ENCODE measurements around the gene PTPRA. TPM values are rescaled to one million over a fixed set of nuclear protein-coding genes. Genes with fewer than 3 reads are reported as not detected.
"Not testable (repeated sequence)": the region's sequence is repeated elsewhere in the genome, so short reads cannot be mapped to it uniquely, and the experiment has no call there.

Gene PTPRA
- total RNA-seq, 1 experiment from 2014 or later = 58.4 TPM

GRCh38 chr20:3021327-3021726, 148.0 kb downstream of the PTPRA start:
- no peaks in the 10 kb centered on the region for H3K4me1 ChIP-seq (ENCODE audit: low read length)
- DNase-seq = no peak
- no peaks in the 10 kb centered on the region for H3K9me3 ChIP-seq (ENCODE audit: low read length)
- no peak overlapping the region for H3K27ac ChIP-seq (ENCODE audit: low read length)
- no peaks in the 10 kb centered on the region for H3K9me2 ChIP-seq (replicated peaks; ENCODE audit: insufficient read depth, low read length)
- H2AFZ ChIP-seq (ENCODE audit: low read length) = no peak overlapping the region
- H3K4me2 ChIP-seq (ENCODE audit: low read depth, low read length, poor library complexity, severe bottlenecking) = no peak overlapping the region
- no peaks in the 10 kb centered on the region for H4K20me1 ChIP-seq (ENCODE audit: insufficient read depth, low read depth, low read length)
- H3K9ac ChIP-seq (ENCODE audit: low read length) = no peak overlapping the region
- no peaks in the 10 kb centered on the region for H3K27me3 ChIP-seq (ENCODE audit: low read length)
- H3K4me3 ChIP-seq (ENCODE audit: low read length) = no peak overlapping the region
- H3K36me3 ChIP-seq (ENCODE audit: insufficient read depth, low read length) = peaks cover 21% of the 10 kb centered on the region
- no peaks in the 10 kb centered on the region for H3K79me2 ChIP-seq (ENCODE audit: low read length)

GRCh38 chr20:3021777-3022176, 148.5 kb downstream of the PTPRA start:
- no peak overlapping the region for H3K4me3 ChIP-seq (ENCODE audit: low read length)
- DNase-seq = no peak
- no peak overlapping the region for H3K27ac ChIP-seq (ENCODE audit: low read length)
- no peaks in the 10 kb centered on the region for H3K27me3 ChIP-seq (ENCODE audit: low read length)
- no peaks in the 10 kb centered on the region for H3K9me2 ChIP-seq (replicated peaks; ENCODE audit: insufficient read depth, low read length)
- H2AFZ ChIP-seq (ENCODE audit: low read length) = no peak overlapping the region
- no peak overlapping the region for H3K9ac ChIP-seq (ENCODE audit: low read length)
- H3K9me3 ChIP-seq (ENCODE audit: low read length) = no peaks in the 10 kb centered on the region
- no peaks in the 10 kb centered on the region for H3K79me2 ChIP-seq (ENCODE audit: low read length)
- H4K20me1 ChIP-seq (ENCODE audit: insufficient read depth, low read depth, low read length) = no peaks in the 10 kb centered on the region
- H3K4me1 ChIP-seq (ENCODE audit: low read length) = no peaks in the 10 kb centered on the region
- H3K4me2 ChIP-seq (ENCODE audit: low read depth, low read length, poor library complexity, severe bottlenecking) = no peak overlapping the region
- peaks cover 25% of the 10 kb centered on the region for H3K36me3 ChIP-seq (ENCODE audit: insufficient read depth, low read length)

DNA sequence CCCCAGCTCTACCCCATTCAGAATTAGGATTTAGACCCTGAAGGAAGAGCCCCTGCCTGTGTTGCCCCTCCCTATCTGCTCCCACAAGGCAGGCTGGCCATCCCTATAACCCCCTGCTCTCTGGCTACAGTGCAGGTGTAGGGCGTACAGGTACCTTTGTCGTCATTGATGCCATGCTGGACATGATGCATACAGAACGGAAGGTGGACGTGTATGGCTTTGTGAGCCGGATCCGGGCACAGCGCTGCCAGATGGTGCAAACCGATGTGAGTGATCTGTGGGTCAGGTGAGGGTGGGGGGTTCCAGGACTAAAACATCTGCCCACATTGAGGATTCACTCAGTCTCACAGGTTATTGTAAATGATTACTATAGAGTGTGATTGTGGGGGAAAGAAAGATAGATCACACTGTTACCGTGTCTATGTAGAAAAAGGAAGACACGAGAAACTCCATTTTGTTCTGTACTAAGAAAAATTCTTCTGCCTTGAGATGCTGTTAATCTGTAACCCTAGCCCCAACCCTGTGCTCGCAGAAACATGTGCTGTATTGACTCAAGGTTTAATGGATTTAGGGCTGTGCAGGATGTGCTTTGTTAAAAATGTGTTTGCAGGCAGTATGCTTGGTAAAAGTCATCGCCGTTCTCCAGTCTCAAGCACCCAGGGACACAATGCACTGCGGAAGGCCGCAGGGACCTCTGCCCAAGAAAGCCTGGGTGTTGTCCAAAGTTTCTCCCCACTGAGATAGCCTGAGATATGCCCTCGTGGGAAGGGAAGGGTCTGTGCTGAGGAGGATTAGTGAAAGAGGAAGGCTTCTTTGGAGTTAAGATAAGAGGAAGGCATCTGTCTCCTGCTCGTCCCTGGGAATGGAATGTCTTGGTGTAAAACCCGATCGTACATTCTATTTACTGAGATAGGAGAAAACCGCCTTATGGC, 149.5 kb downstream of the PTPRA start:
- H3K4me2 ChIP-seq (ENCODE audit: low read depth, low read length, poor library complexity, severe bottlenecking); H4K20me1 ChIP-seq (ENCODE audit: insufficient read depth, low read depth, low read length); H2AFZ ChIP-seq (ENCODE audit: low read length); H3K9me2 ChIP-seq (replicated peaks; ENCODE audit: insufficient read depth, low read length); H3K79me2 ChIP-seq (ENCODE audit: low read length); H3K4me3 ChIP-seq (ENCODE audit: low read length); H3K27me3 ChIP-seq (ENCODE audit: low read length); H3K27ac ChIP-seq (ENCODE audit: low read length); H3K9ac ChIP-seq (ENCODE audit: low read length); H3K9me3 ChIP-seq (ENCODE audit: low read length); DNase-seq; H3K4me1 ChIP-seq (ENCODE audit: low read length): not testable (repeated sequence)
- peaks cover 28% of the 10 kb centered on the region for H3K36me3 ChIP-seq (ENCODE audit: insufficient read depth, low read length)

- no peaks in the 10 kb centered on the region for H3K9me2 ChIP-seq (replicated peaks; ENCODE audit: insufficient read depth, low read length)
- no peak overlapping the region for H3K4me2 ChIP-seq (ENCODE audit: low read depth, low read length, poor library complexity, severe bottlenecking)
- no peaks in the 10 kb centered on the region for H3K4me1 ChIP-seq (ENCODE audit: low read length)
- H3K27me3 ChIP-seq (ENCODE audit: low read length) = no peaks in the 10 kb centered on the region
- DNase-seq = no peak
- H2AFZ ChIP-seq (ENCODE audit: low read length) = no peak overlapping the region
- no peaks in the 10 kb centered on the region for H3K9me3 ChIP-seq (ENCODE audit: low read length)
- H3K9ac ChIP-seq (ENCODE audit: low read length) = no peak overlapping the region
- no peak overlapping the region for H3K4me3 ChIP-seq (ENCODE audit: low read length)
- H4K20me1 ChIP-seq (ENCODE audit: insufficient read depth, low read depth, low read length) = no peaks in the 10 kb centered on the region
- H3K27ac ChIP-seq (ENCODE audit: low read length) = no peak overlapping the region
- H3K36me3 ChIP-seq (ENCODE audit: insufficient read depth, low read length) = peaks cover 24% of the 10 kb centered on the region; the same call in 1 of the 2 replicates
- H3K79me2 ChIP-seq (ENCODE audit: low read length) = no peaks in the 10 kb centered on the region
Measured at GRCh38 chr20:3027987-3028386, 154.7 kb downstream of the PTPRA start.

DNA sequence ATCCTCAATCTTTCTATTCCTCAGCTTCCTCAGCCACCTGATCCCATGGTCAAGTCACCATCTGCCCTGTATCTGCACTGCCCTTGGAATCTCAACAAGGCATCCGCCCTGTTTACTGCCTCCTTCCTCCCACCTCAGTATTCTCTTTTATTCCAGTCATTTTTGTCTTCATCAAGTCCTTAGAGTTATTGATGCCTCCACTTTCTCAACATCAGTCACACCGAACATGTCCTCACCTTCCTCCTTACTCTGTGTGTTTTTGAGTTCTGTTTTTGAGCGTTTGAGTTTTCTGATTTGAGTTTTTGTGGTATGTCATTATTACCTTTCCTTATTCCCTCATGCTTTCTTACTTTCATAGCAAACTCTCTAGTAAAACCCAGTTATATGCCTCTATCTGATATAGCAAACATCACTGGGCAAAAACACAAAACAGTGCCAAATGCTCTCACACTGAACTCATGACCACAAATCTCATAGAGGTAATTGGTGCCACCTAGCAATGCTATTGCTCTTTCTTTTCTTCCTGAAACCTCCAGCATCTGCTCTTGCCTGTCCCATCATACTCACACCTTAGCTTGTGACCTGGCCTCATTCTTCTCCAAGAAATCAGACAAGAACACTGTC, 158.4 kb downstream of the PTPRA start:
- Histone ChIP-seq H2AFZ (ENCODE audit: low read length) (no peak overlapping the region), H3K79me2 (ENCODE audit: low read length) (no peaks in the 10 kb centered on the region), H3K4me1 (ENCODE audit: low read length) (no peaks in the 10 kb centered on the region), H3K9ac (ENCODE audit: low read length) (no peak overlapping the region), H3K27ac (ENCODE audit: low read length) (no peak overlapping the region), H3K36me3 (ENCODE audit: insufficient read depth, low read length) (peaks cover 20% of the 10 kb centered on the region; the same call in 1 of the 2 replicates), H3K27me3 (ENCODE audit: low read length) (no peaks in the 10 kb centered on the region), H3K9me2 (replicated peaks; ENCODE audit: insufficient read depth, low read length) (no peaks in the 10 kb centered on the region), H4K20me1 (ENCODE audit: insufficient read depth, low read depth, low read length) (no peaks in the 10 kb centered on the region), H3K4me2 (ENCODE audit: low read depth, low read length, poor library complexity, severe bottlenecking) (no peak overlapping the region), H3K9me3 (ENCODE audit: low read length) (no peaks in the 10 kb centered on the region), H3K4me3 (ENCODE audit: low read length) (no peak overlapping the region)
- no peak for DNase-seq

DNA sequence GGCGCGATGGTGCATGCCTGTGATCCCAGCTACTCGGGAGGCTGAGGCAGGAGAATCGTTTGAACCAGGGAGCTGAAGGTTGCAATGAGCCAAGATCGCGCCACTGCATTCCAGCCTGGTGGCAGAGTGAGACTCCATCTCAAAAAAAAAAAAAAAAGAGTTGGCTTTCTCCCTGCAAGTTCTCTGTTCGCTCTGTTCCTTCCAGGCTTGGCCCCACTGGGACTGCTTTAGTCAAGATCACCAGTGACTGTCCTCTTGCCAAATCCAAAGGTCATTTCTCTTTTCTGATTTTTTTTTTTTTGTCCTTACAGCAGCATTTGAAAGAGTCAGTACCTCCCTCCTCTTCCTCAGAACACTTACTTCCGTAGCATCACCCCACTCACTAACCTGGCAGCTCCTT, 159.3 kb downstream of the PTPRA start:
- Histone ChIP-seq H3K27ac (ENCODE audit: low read length) (no peak overlapping the region), H3K36me3 (ENCODE audit: insufficient read depth, low read length) (peaks cover 12% of the 10 kb centered on the region; the same call in 1 of the 2 replicates), H2AFZ (ENCODE audit: low read length) (no peak overlapping the region), H3K79me2 (ENCODE audit: low read length) (no peaks in the 10 kb centered on the region), H4K20me1 (ENCODE audit: insufficient read depth, low read depth, low read length) (no peaks in the 10 kb centered on the region), H3K9me2 (replicated peaks; ENCODE audit: insufficient read depth, low read length) (no peaks in the 10 kb centered on the region), H3K4me2 (ENCODE audit: low read depth, low read length, poor library complexity, severe bottlenecking) (no peak overlapping the region), H3K4me3 (ENCODE audit: low read length) (no peak overlapping the region), H3K9ac (ENCODE audit: low read length) (no peak overlapping the region), H3K9me3 (ENCODE audit: low read length) (no peaks in the 10 kb centered on the region), H3K27me3 (ENCODE audit: low read length) (no peaks in the 10 kb centered on the region), H3K4me1 (ENCODE audit: low read length) (no peaks in the 10 kb centered on the region)
- DNase-seq = no peak

DNA sequence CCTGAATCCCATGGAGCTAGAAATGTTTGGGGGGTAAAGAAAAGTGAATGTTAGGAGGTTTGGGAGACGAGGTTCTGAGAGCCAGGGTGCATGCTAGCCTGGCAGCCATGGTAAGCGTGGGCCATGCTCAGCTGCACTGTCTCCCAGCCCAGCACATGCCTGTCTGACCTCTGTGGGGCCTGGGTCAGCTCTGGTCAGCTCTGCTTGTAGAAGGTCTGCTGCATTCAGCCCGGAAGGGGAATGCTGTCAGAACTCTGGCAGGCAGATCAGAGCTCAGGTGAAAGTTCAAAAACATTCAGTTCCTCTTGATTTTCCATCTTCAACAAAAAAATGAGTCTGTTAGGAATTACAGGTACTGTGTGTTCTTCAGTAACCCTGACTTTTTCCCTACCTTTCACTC, 164.4 kb downstream of the PTPRA start:
- H3K27ac ChIP-seq (ENCODE audit: low read length) = no peak overlapping the region
- H2AFZ ChIP-seq (ENCODE audit: low read length) = no peak overlapping the region
- H3K4me3 ChIP-seq (ENCODE audit: low read length) = no peak overlapping the region
- no peaks in the 10 kb centered on the region for H3K9me3 ChIP-seq (ENCODE audit: low read length)
- H3K27me3 ChIP-seq (ENCODE audit: low read length) = no peaks in the 10 kb centered on the region
- no peaks in the 10 kb centered on the region for H3K9me2 ChIP-seq (replicated peaks; ENCODE audit: insufficient read depth, low read length)
- H3K4me1 ChIP-seq (ENCODE audit: low read length) = no peaks in the 10 kb centered on the region
- no peaks in the 10 kb centered on the region for H3K79me2 ChIP-seq (ENCODE audit: low read length)
- H3K9ac ChIP-seq (ENCODE audit: low read length) = no peak overlapping the region
- no peaks in the 10 kb centered on the region for H4K20me1 ChIP-seq (ENCODE audit: insufficient read depth, low read depth, low read length)
- no peak for DNase-seq
- H3K4me2 ChIP-seq (ENCODE audit: low read depth, low read length, poor library complexity, severe bottlenecking) = no peak overlapping the region
- H3K36me3 ChIP-seq (ENCODE audit: insufficient read depth, low read length) = peaks cover 10% of the 10 kb centered on the region; the same call in 1 of the 2 replicates

GRCh38 chr20:3038454-3038853, 165.2 kb downstream of the PTPRA start:
- Histone ChIP-seq H3K27ac (ENCODE audit: low read length) (no peak overlapping the region), H4K20me1 (ENCODE audit: insufficient read depth, low read depth, low read length) (no peaks in the 10 kb centered on the region)

More at GRCh38 chr20:3038454-3038853, 165.2 kb downstream of the PTPRA start:
- no peak overlapping the region for H3K4me3 ChIP-seq (ENCODE audit: low read length)
- no peak overlapping the region for H3K4me2 ChIP-seq (ENCODE audit: low read depth, low read length, poor library complexity, severe bottlenecking)
- H3K79me2 ChIP-seq (ENCODE audit: low read length) = no peaks in the 10 kb centered on the region
- H3K9me2 ChIP-seq (replicated peaks; ENCODE audit: insufficient read depth, low read length) = no peaks in the 10 kb centered on the region
- no peak for DNase-seq
- H3K9me3 ChIP-seq (ENCODE audit: low read length) = no peaks in the 10 kb centered on the region
- H3K36me3 ChIP-seq (ENCODE audit: insufficient read depth, low read length) = peaks cover 10% of the 10 kb centered on the region; the same call in 1 of the 2 replicates
- H3K9ac ChIP-seq (ENCODE audit: low read length) = no peak overlapping the region
- no peaks in the 10 kb centered on the region for H3K4me1 ChIP-seq (ENCODE audit: low read length)
- H2AFZ ChIP-seq (ENCODE audit: low read length) = no peak overlapping the region
- H3K27me3 ChIP-seq (ENCODE audit: low read length) = no peaks in the 10 kb centered on the region

Measured in Karpas-422 (cell line).